ENCODE results near the gene BRWD1.

The BRWD1 gene

DNA sequence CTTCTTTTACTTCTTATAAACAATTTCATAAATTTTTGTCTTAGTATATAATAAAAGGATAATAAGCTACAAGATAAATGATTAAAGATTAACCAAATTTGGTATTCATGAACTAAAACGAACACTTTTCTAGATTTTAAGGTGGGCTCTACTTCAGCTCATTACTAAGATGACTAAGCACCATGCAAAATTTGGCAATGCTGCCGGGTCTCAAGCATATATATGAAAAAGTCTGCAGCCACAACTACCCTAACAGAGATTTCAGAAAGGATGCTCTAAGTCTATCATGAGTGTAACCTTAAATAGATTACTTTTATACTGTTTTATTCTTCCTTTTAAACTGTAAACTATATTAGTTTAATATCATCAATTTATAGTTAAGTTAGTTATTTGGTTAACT, 47.8 kb downstream of the BRWD1 start:
- Histone ChIP-seq H3K27me3 (ENCODE audit: control insufficient read depth, low read length) (no peaks in the 10 kb centered on the region), H3F3A (ENCODE audit: control insufficient read depth, insufficient read depth) (peaks cover 11% of the 10 kb centered on the region), H3K9me3 (ENCODE audit: control insufficient read depth, insufficient read depth, low read length) (no peaks in the 10 kb centered on the region), H3K27ac (ENCODE audit: low read depth, low read length) (no peak overlapping the region), H3K4me3 (ENCODE audit: low read length) (no peak overlapping the region), H3K79me2 (ENCODE audit: control insufficient read depth, low read length) (peaks cover 57% of the 10 kb centered on the region), H3K9me2 (replicated peaks; ENCODE audit: control insufficient read depth, low read length) (no peaks in the 10 kb centered on the region), H3K36me3 (ENCODE audit: control insufficient read depth, low read length) (peaks cover 90% of the 10 kb centered on the region), H3K4me2 (ENCODE audit: low read length) (no peak overlapping the region), H4K20me1 (ENCODE audit: control insufficient read depth, insufficient read depth, low read depth, low read length) (peaks cover 5% of the 10 kb centered on the region; the same call in 1 of the 2 replicates), H3K4me1 (ENCODE audit: control insufficient read depth, low read length) (peaks cover 7% of the 10 kb centered on the region; the same call in 1 of the 2 replicates)
- TF ChIP-seq EZH2phosphoT487 (IDR thresholded peaks at IDR 0.05; ENCODE audit: borderline replicate concordance, low read length), result no peak
- TF ChIP-seq, protein P1, sequence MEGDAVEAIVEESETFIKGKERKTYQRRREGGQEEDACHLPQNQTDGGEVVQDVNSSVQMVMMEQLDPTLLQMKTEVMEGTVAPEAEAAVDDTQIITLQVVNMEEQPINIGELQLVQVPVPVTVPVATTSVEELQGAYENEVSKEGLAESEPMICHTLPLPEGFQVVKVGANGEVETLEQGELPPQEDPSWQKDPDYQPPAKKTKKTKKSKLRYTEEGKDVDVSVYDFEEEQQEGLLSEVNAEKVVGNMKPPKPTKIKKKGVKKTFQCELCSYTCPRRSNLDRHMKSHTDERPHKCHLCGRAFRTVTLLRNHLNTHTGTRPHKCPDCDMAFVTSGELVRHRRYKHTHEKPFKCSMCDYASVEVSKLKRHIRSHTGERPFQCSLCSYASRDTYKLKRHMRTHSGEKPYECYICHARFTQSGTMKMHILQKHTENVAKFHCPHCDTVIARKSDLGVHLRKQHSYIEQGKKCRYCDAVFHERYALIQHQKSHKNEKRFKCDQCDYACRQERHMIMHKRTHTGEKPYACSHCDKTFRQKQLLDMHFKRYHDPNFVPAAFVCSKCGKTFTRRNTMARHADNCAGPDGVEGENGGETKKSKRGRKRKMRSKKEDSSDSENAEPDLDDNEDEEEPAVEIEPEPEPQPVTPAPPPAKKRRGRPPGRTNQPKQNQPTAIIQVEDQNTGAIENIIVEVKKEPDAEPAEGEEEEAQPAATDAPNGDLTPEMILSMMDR (IDR thresholded peaks at IDR 0.05; ENCODE audit: low read depth, low read length, poor library complexity, severe bottlenecking), result no peak

DNA sequence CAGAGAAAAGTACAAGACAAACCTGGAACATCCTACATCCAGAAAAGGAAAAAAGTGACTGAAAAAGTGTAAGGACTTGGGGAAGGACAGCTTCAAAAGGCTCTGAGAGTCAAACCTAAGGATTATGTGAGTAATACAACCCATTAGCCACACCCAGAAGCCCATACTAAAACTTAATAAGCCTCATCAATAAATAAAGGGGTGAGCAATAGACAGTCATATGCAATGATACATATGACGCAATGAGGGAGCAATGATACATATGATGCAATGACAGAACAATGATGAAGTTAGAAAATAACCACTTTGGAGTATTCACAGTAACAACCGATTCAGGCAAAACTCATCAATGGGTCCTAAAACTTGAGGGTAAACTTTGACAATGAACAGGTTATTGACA, 50.1 kb downstream of the BRWD1 start:
- H3K36me3 ChIP-seq (ENCODE audit: control insufficient read depth, low read length), result peaks cover 90% of the 10 kb centered on the region
- peaks cover 7% of the 10 kb centered on the region; the same call in 1 of the 2 replicates for H3K4me1 ChIP-seq (ENCODE audit: control insufficient read depth, low read length)
- H3K4me2 ChIP-seq (ENCODE audit: low read length), result no peak overlapping the region
- no peaks in the 10 kb centered on the region for H3K9me2 ChIP-seq (replicated peaks; ENCODE audit: control insufficient read depth, low read length)
- H3K79me2 ChIP-seq (ENCODE audit: control insufficient read depth, low read length), result peaks cover 60% of the 10 kb centered on the region
- H3K27ac ChIP-seq (ENCODE audit: low read depth, low read length), result no peak overlapping the region
- H3K9me3 ChIP-seq (ENCODE audit: control insufficient read depth, insufficient read depth, low read length), result no peaks in the 10 kb centered on the region
- H3K4me3 ChIP-seq (ENCODE audit: low read length), result no peak overlapping the region
- peaks cover 5% of the 10 kb centered on the region; the same call in 1 of the 2 replicates for H4K20me1 ChIP-seq (ENCODE audit: control insufficient read depth, insufficient read depth, low read depth, low read length)
- H3K27me3 ChIP-seq (ENCODE audit: control insufficient read depth, low read length), result no peaks in the 10 kb centered on the region
- TF ChIP-seq, protein P1 (IDR thresholded peaks at IDR 0.05; ENCODE audit: low read depth, low read length, poor library complexity, severe bottlenecking), result no peak
- TF ChIP-seq EZH2phosphoT487 (IDR thresholded peaks at IDR 0.05; ENCODE audit: borderline replicate concordance, low read length), result no peak
- peaks cover 11% of the 10 kb centered on the region; the same call in 1 of the 2 replicates for H3F3A ChIP-seq (ENCODE audit: control insufficient read depth, insufficient read depth)

DNA sequence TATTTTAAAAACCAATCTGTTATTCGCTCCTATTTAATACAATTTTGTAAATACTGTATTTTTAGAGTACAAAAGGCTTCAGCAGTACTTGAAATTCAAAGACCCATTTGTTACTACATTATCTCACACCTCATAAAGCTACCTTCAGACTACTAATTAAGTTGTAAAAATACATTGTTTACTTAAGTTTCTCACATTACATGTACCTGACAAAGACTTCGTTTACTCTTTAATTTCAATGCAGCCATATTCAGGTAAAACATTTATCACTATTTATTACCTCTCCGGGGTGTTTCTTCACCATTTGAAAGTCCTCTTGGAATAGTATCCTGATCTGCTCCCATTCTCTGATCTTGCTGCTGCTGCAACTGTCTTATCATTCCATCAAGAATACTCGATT, 55.2 kb downstream of the BRWD1 start:
- H3K79me2 ChIP-seq (ENCODE audit: control insufficient read depth, low read length), result peaks cover 69% of the 10 kb centered on the region
- H3K27me3 ChIP-seq (ENCODE audit: control insufficient read depth, low read length), result no peaks in the 10 kb centered on the region
- no peaks in the 10 kb centered on the region for H3K9me2 ChIP-seq (replicated peaks; ENCODE audit: control insufficient read depth, low read length)
- H4K20me1 ChIP-seq (ENCODE audit: control insufficient read depth, insufficient read depth, low read depth, low read length), result peaks cover 5% of the 10 kb centered on the region; the same call in 1 of the 2 replicates
- H3F3A ChIP-seq (ENCODE audit: control insufficient read depth, insufficient read depth), result peaks cover 20% of the 10 kb centered on the region
- no peak overlapping the region for H3K4me3 ChIP-seq (ENCODE audit: low read length)
- H3K9me3 ChIP-seq (ENCODE audit: control insufficient read depth, insufficient read depth, low read length), result no peaks in the 10 kb centered on the region
- TF ChIP-seq, protein P1 (IDR thresholded peaks at IDR 0.05; ENCODE audit: low read depth, low read length, poor library complexity, severe bottlenecking), result no peak
- TF ChIP-seq EZH2phosphoT487 (IDR thresholded peaks at IDR 0.05; ENCODE audit: borderline replicate concordance, low read length), result no peak
- H3K27ac ChIP-seq (ENCODE audit: low read depth, low read length), result no peak overlapping the region
- H3K4me2 ChIP-seq (ENCODE audit: low read length), result no peak overlapping the region
- H3K36me3 ChIP-seq (ENCODE audit: control insufficient read depth, low read length), result peaks cover 93% of the 10 kb centered on the region
- H3K4me1 ChIP-seq (ENCODE audit: control insufficient read depth, low read length), result no peaks in the 10 kb centered on the region
